SU-DHL-6 (cell line): ENCODE measurements around the gene FAT1.

Experiments
- H2AFZ ChIP-seq: fragments of 200-600 bp; sonication (generic); 2 replicates; pipeline ENCODE4 v1.6.1; 2014; ENCODE audit warnings: low read depth, mild to moderate bottlenecking, moderate library complexity, mixed read lengths, antibody characterized with exemption, low read length; ENCODE audit not compliant: severe bottlenecking
- H3F3A ChIP-seq: fragments of 200-600 bp; shearing (Covaris generic); 2 replicates; pipeline ENCODE4 v1.6.0; 2016; ENCODE audit warnings: antibody characterized with exemption, mild to moderate bottlenecking; ENCODE audit not compliant: insufficient read depth
- H3K27ac ChIP-seq: fragments of 200-600 bp; sonication (generic); 2 replicates; pipeline ENCODE4 v1.5.1; 2016; ENCODE audit warnings: low read depth, mild to moderate bottlenecking, low read length, moderate library complexity, mixed read lengths
- H3K27me3 ChIP-seq: fragments of 200-600 bp; sonication (generic), shearing (Covaris generic); 2 replicates; pipeline ENCODE4 v1.6.0; 2014; ENCODE audit warnings: mild to moderate bottlenecking, low read length
- H3K36me3 ChIP-seq: fragments of 200-600 bp; sonication (generic); 2 replicates; pipeline ENCODE4 v1.6.1; 2014; ENCODE audit warnings: mild to moderate bottlenecking, low read length, mixed read lengths
- H3K4me2 ChIP-seq: fragments of 300-600, 200-600 bp; shearing (Covaris generic), sonication (generic); 2 replicates; pipeline ENCODE4 v1.6.0; 2014; ENCODE audit warnings: low read length, low read depth, mild to moderate bottlenecking; ENCODE audit not compliant: poor library complexity, severe bottlenecking
- H3K4me3 ChIP-seq: fragments of 200-600 bp; sonication (generic); 2 replicates; pipeline ENCODE4 v1.5.1; 2014; ENCODE audit warnings: antibody characterized with exemption, low read length, mild to moderate bottlenecking, mixed read lengths; ENCODE audit not compliant: insufficient read depth, poor library complexity, severe bottlenecking
- H3K79me2 ChIP-seq: fragments of 200-600 bp; sonication (generic); 2 replicates; pipeline ENCODE4 v1.6.1; 2014; ENCODE audit warnings: mild to moderate bottlenecking, low read length, moderate library complexity; ENCODE audit not compliant: insufficient read depth
- H3K9ac ChIP-seq: fragments of 200-600 bp; sonication (generic); 2 replicates; pipeline ENCODE4 v1.7.0; 2014; ENCODE audit warnings: mild to moderate bottlenecking, low read length
- H3K9me2 ChIP-seq: fragments of 200-600 bp; sonication (generic); replicated peaks from 2 replicates; pipeline ENCODE4 v1.6.1; 2014; ENCODE audit warnings: low read length; ENCODE audit not compliant: insufficient read depth
- H3K9me3 ChIP-seq: fragments of 200-600 bp; sonication (generic); 2 replicates; pipeline ENCODE4 v1.6.1; 2014; ENCODE audit warnings: low read length, mixed read lengths; ENCODE audit not compliant: insufficient read depth
- H4K20me1 ChIP-seq: fragments of 200-600 bp; sonication (generic); 2 replicates; pipeline ENCODE4 v1.6.1; 2014; ENCODE audit warnings: low read depth, mild to moderate bottlenecking, antibody characterized with exemption, low read length, moderate library complexity, mixed read lengths
- EZH2phosphoT487 ChIP-seq: fragments of 200-600 bp; sonication (generic), shearing (Covaris generic); conservative IDR thresholded peaks from 2 replicates; pipeline ENCODE4 v1.6.1; 2018; ENCODE audit warnings: mild to moderate bottlenecking, antibody characterized with exemption, low read length, moderate library complexity, mixed read lengths
- TF ChIP-seq, protein P1 (sequence below): fragments of 200-600 bp; sonication (generic); IDR thresholded peaks from one replicate; pipeline ENCODE4 v1.5.1; 2017; ENCODE audit warnings: antibody characterized with exemption, mild to moderate bottlenecking, low read length, moderate library complexity; ENCODE audit not compliant: insufficient read depth, poor library complexity, severe bottlenecking

The FAT1 gene

DNA sequence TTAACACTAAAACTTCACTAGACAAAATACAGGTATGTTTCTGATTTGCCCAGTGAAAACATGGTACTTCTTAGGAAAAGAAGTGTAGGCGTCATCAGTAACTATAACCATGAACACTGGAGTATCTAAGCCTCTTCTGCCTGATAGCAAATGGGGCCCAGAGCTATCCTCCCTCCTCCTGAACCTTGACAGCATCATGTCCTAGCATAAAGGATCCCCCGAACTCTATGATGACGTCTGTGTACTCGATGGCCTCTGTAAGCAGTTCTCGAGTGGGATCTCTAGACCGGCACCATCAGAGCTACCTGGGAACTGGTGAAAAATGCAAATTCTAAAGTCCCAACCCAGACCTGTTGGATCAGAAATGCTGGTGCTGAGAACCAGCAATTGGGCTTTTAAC, 132.0 kb downstream of the FAT1 start:
- no peaks in the 10 kb centered on the region for H3K79me2 ChIP-seq
- no peak overlapping the region for H3K9ac ChIP-seq
- no peak overlapping the region for H3K4me2 ChIP-seq
- H3K27ac ChIP-seq = no peak overlapping the region
- H3K27me3 ChIP-seq = no peaks in the 10 kb centered on the region
- H2AFZ ChIP-seq = no peak overlapping the region
- H3K4me3 ChIP-seq = no peak overlapping the region
- H4K20me1 ChIP-seq = no peaks in the 10 kb centered on the region
- no peaks in the 10 kb centered on the region for H3K9me3 ChIP-seq
- no peaks in the 10 kb centered on the region for H3K9me2 ChIP-seq
- H3K36me3 ChIP-seq = no peaks in the 10 kb centered on the region
- TF ChIP-seq EZH2phosphoT487 = no peak
- TF ChIP-seq, protein P1, sequence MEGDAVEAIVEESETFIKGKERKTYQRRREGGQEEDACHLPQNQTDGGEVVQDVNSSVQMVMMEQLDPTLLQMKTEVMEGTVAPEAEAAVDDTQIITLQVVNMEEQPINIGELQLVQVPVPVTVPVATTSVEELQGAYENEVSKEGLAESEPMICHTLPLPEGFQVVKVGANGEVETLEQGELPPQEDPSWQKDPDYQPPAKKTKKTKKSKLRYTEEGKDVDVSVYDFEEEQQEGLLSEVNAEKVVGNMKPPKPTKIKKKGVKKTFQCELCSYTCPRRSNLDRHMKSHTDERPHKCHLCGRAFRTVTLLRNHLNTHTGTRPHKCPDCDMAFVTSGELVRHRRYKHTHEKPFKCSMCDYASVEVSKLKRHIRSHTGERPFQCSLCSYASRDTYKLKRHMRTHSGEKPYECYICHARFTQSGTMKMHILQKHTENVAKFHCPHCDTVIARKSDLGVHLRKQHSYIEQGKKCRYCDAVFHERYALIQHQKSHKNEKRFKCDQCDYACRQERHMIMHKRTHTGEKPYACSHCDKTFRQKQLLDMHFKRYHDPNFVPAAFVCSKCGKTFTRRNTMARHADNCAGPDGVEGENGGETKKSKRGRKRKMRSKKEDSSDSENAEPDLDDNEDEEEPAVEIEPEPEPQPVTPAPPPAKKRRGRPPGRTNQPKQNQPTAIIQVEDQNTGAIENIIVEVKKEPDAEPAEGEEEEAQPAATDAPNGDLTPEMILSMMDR = no peak
- no peaks in the 10 kb centered on the region for H3F3A ChIP-seq

DNA sequence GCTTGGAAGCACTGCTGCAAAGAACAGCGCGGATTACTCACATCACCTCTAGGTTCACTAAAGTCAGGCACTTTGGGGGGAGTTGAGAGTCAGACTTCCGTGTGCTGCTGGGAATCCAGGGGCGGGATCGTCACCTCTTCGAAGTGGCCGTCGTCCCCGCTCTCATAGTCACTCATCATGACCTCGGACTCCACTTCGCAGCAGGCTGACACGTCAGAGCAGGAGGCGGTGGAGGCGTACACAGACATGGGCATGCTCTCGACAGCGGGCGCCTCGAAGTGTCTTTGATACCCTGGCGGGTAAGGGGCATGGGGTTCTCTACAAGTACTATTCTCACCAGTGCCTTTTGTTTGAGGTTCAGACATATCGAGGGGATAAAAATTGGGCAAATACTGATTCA, 135.2 kb downstream of the FAT1 start:
- TF ChIP-seq, protein P1 = no peak
- TF ChIP-seq EZH2phosphoT487 = no peak
- H3K9ac ChIP-seq = no peak overlapping the region
- H3K27ac ChIP-seq = no peak overlapping the region
- H3K4me3 ChIP-seq = no peak overlapping the region
- H3K79me2 ChIP-seq = no peaks in the 10 kb centered on the region
- H3F3A ChIP-seq = no peaks in the 10 kb centered on the region
- H3K27me3 ChIP-seq = no peaks in the 10 kb centered on the region
- no peaks in the 10 kb centered on the region for H3K36me3 ChIP-seq
- H3K4me2 ChIP-seq = no peak overlapping the region
- no peaks in the 10 kb centered on the region for H3K9me2 ChIP-seq
- no peaks in the 10 kb centered on the region for H4K20me1 ChIP-seq
- H2AFZ ChIP-seq = no peak overlapping the region
- H3K9me3 ChIP-seq = no peaks in the 10 kb centered on the region

DNA sequence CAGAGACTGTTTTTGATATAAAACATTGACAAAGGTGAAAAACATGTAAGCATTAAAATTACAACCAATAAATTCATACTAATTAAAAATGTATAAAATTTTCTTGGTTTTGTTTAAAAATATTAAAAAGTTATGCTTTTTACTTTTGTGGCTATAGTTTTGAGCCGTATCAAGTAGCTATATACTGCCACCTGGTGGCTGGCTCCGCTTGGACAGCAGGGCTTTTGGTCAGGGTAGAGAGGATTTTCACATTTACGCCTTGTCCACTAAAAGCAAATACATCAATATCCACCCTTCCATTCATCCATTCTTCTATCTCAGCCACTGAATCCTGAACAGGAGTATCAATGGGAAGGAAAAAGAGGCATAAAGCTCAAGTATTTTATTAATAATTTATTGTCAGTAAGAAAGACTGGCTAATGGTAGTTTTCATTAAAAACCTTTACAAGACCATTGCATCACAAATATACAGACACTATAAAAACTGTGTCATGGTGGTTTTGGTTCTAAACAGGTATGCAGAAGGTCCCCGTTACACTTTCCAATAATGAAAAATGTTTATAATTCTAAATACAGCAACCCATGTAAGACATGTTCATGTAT, 136.1 kb downstream of the FAT1 start:
- Histone ChIP-seq H3K27me3 (no peaks in the 10 kb centered on the region), H3K9ac (no peak overlapping the region), H3K4me3 (no peak overlapping the region), H3K9me2 (no peaks in the 10 kb centered on the region), H3K79me2 (no peaks in the 10 kb centered on the region), H3F3A (no peaks in the 10 kb centered on the region), H2AFZ (no peak overlapping the region), H4K20me1 (no peaks in the 10 kb centered on the region), H3K27ac (no peak overlapping the region), H3K4me2 (no peak overlapping the region), H3K9me3 (no peaks in the 10 kb centered on the region), H3K36me3 (no peaks in the 10 kb centered on the region)
- TF ChIP-seq EZH2phosphoT487 = no peak
- TF ChIP-seq, protein P1 = peak; percentile 82

DNA sequence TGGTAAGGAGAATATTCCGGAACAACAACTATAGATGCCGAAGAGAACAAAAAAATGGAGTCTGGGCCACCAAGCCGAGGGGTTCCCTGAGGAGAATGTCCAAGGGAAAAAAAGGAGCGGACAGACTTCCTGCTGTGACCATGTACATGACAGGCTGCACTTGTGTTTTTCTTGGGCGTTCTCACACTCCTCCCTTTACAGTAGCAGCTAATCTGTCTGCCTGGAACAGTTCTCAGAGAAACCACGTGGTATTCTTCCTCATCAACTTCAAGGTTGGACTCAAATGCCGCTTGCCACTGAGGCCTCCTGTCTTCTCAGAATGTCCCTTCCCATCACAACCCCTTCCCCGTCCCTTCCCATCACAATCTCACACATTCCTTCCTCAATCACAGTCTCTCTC, 137.5 kb downstream of the FAT1 start:
- Histone ChIP-seq H2AFZ (no peak overlapping the region), H4K20me1 (no peaks in the 10 kb centered on the region), H3F3A (no peaks in the 10 kb centered on the region), H3K4me3 (no peak overlapping the region), H3K9me3 (no peaks in the 10 kb centered on the region), H3K9me2 (no peaks in the 10 kb centered on the region), H3K27me3 (no peaks in the 10 kb centered on the region), H3K36me3 (no peaks in the 10 kb centered on the region), H3K27ac (no peak overlapping the region), H3K4me2 (no peak overlapping the region), H3K79me2 (no peaks in the 10 kb centered on the region), H3K9ac (no peak overlapping the region)
- no peak for TF ChIP-seq EZH2phosphoT487
- TF ChIP-seq, protein P1 = no peak
